GM19463 (cell line): ENCODE results near the gene EYS.

ENCODE experiments used
- ATAC-seq: cut with Tn5 transposase; IDR thresholded peaks from one replicate; pipeline ENCODE4 v1.9.1; 2021; ENCODE audit warnings: mild to moderate bottlenecking, moderate library complexity; ENCODE audit not compliant: unreplicated experiment

The EYS gene

GRCh38 chr6:64679416-64679815 is 1027.6 kb downstream of the EYS start:
- no peak for ATAC-seq

- ATAC-seq, result no peak
Measured at GRCh38 chr6:64672651-64673050, 1034.4 kb downstream of the EYS start.

GRCh38 chr6:64672131-64672530 is 1034.9 kb downstream of the EYS start:
- no peak for ATAC-seq

GRCh38 chr6:64665137-64665536 is 1041.9 kb downstream of the EYS start:
- no peak for ATAC-seq

- ATAC-seq, result no peak
Measured at GRCh38 chr6:64664480-64664879, 1042.5 kb downstream of the EYS start.

GRCh38 chr6:64644024-64644423 is 1063.0 kb downstream of the EYS start:
- no peak for ATAC-seq

- ATAC-seq, result no peak
Measured at GRCh38 chr6:64630901-64631300, 1076.1 kb downstream of the EYS start.

- no peak for ATAC-seq
Measured at GRCh38 chr6:64622944-64623343, 1084.1 kb downstream of the EYS start.

GRCh38 chr6:64602993-64603392 is 1104.0 kb downstream of the EYS start:
- no peak for ATAC-seq

GRCh38 chr6:64591676-64592036 is 1115.4 kb downstream of the EYS start:
- ATAC-seq, result no peak

GRCh38 chr6:64590965-64591675 is 1115.9 kb downstream of the EYS start:
- ATAC-seq, result no peak

GRCh38 chr6:64589961-64590360 is 1117.1 kb downstream of the EYS start:
- ATAC-seq, result no peak

GRCh38 chr6:64580346-64580745 is 1126.7 kb downstream of the EYS start:
- ATAC-seq, result no peak

- ATAC-seq, result no peak
Measured at GRCh38 chr6:64553249-64553786, 1153.7 kb downstream of the EYS start.

- ATAC-seq, result no peak
Measured at GRCh38 chr6:64547594-64548268, 1159.3 kb downstream of the EYS start.

GRCh38 chr6:64539917-64540316 is 1167.1 kb downstream of the EYS start:
- ATAC-seq, result no peak

GRCh38 chr6:64538722-64539121 is 1168.3 kb downstream of the EYS start:
- ATAC-seq, result no peak

- no peak for ATAC-seq
Measured at GRCh38 chr6:64527899-64528298, 1179.1 kb downstream of the EYS start.

- no peak for ATAC-seq
Measured at GRCh38 chr6:64522859-64523258, 1184.2 kb downstream of the EYS start.

- ATAC-seq, result peak; percentile 92
Measured at GRCh38 chr6:64520050-64520449, 1187.0 kb downstream of the EYS start.

GRCh38 chr6:64516393-64516792 is 1190.6 kb downstream of the EYS start:
- ATAC-seq, result no peak

- no peak for ATAC-seq
Measured at GRCh38 chr6:64507661-64508060, 1199.4 kb downstream of the EYS start.
